ENCODE results near the gene SHROOM3. TPM values are rescaled to one million over a fixed set of nuclear protein-coding genes. Genes with fewer than 3 reads are reported as not detected.

Gene SHROOM3
- total and polyA plus RNA-seq, 4 donors, result 4.7 to 25.8 (median 8.7) TPM

DNA sequence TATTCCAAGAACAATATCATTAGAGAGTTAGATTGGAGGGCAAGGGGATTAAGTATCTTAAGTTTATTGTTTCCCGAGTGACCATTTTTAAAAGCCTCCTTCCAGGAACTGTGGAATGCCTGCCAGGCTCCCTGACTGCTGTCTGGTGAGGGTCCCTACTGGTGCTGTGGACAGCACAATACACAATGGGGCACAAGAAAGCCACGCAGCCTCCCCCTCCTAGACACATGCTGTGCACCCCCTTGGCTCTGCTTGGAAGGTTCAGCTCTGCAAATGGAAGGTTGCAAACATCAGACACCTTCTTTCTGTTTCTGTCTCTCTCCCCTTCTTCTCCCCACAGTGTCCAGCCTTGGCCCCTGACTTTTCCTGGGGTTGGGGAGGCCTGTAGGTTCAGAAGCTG, 153.2 kb downstream of the SHROOM3 start:
- H3K36me3 ChIP-seq (ENCODE audit: control insufficient read depth in 4 of 4, insufficient read depth in 3 of 4, low read depth in 1 of 4, low read length in 3 of 4), result no peaks in the 10 kb centered on the region
- no peak for DNase-seq (ENCODE audit: low spot score)
- no peak overlapping the region for H3K4me3 ChIP-seq (ENCODE audit: low read depth in 1 of 3, low read length in 3 of 3)
- no peaks in the 10 kb centered on the region for H3K9me3 ChIP-seq (ENCODE audit: control insufficient read depth in 4 of 4, low read length in 3 of 4)
- no peak overlapping the region for H3K27ac ChIP-seq (ENCODE audit: low read depth in 1 of 2, low read length in 2 of 2)
- no peaks in the 10 kb centered on the region for H3K27me3 ChIP-seq (ENCODE audit: control insufficient read depth in 4 of 4, insufficient read depth in 4 of 4, low read length in 3 of 4)
- TF ChIP-seq FOXA1 (IDR thresholded peaks at IDR 0.05), result no peak
- no peak for TF ChIP-seq HNF4G (IDR thresholded peaks at IDR 0.05)
- TF ChIP-seq, protein P1, sequence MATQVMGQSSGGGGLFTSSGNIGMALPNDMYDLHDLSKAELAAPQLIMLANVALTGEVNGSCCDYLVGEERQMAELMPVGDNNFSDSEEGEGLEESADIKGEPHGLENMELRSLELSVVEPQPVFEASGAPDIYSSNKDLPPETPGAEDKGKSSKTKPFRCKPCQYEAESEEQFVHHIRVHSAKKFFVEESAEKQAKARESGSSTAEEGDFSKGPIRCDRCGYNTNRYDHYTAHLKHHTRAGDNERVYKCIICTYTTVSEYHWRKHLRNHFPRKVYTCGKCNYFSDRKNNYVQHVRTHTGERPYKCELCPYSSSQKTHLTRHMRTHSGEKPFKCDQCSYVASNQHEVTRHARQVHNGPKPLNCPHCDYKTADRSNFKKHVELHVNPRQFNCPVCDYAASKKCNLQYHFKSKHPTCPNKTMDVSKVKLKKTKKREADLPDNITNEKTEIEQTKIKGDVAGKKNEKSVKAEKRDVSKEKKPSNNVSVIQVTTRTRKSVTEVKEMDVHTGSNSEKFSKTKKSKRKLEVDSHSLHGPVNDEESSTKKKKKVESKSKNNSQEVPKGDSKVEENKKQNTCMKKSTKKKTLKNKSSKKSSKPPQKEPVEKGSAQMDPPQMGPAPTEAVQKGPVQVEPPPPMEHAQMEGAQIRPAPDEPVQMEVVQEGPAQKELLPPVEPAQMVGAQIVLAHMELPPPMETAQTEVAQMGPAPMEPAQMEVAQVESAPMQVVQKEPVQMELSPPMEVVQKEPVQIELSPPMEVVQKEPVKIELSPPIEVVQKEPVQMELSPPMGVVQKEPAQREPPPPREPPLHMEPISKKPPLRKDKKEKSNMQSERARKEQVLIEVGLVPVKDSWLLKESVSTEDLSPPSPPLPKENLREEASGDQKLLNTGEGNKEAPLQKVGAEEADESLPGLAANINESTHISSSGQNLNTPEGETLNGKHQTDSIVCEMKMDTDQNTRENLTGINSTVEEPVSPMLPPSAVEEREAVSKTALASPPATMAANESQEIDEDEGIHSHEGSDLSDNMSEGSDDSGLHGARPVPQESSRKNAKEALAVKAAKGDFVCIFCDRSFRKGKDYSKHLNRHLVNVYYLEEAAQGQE (IDR thresholded peaks at IDR 0.05), result no peak
- TF ChIP-seq EGR1 (IDR thresholded peaks at IDR 0.05; ENCODE audit: low read depth in 2 of 2), result no peak
- TF ChIP-seq, protein P2, sequence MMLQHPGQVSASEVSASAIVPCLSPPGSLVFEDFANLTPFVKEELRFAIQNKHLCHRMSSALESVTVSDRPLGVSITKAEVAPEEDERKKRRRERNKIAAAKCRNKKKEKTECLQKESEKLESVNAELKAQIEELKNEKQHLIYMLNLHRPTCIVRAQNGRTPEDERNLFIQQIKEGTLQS (IDR thresholded peaks at IDR 0.05), result no peak
- no peak for TF ChIP-seq NR2F2 (IDR thresholded peaks at IDR 0.05)
- TF ChIP-seq JUND (IDR thresholded peaks at IDR 0.05), result no peak
- TF ChIP-seq, protein P3, sequence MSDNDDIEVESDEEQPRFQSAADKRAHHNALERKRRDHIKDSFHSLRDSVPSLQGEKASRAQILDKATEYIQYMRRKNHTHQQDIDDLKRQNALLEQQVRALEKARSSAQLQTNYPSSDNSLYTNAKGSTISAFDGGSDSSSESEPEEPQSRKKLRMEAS (IDR thresholded peaks at IDR 0.05), result no peak
- no peak for TF ChIP-seq HNF4A (conservative IDR thresholded peaks at IDR 0.05)
- H3K9ac ChIP-seq (ENCODE audit: low read depth in 1 of 2, low read length in 2 of 2), result no peak overlapping the region
- WGBS, result 79% methylated on average over 2 of the region's 2 CpGs
- peaks cover 0 to 21% (median 1%) of the 10 kb centered on the region in 4 donors for H3K4me1 ChIP-seq (ENCODE audit: control insufficient read depth in 4 of 4, insufficient read depth in 4 of 4, low read length in 3 of 4)

DNA sequence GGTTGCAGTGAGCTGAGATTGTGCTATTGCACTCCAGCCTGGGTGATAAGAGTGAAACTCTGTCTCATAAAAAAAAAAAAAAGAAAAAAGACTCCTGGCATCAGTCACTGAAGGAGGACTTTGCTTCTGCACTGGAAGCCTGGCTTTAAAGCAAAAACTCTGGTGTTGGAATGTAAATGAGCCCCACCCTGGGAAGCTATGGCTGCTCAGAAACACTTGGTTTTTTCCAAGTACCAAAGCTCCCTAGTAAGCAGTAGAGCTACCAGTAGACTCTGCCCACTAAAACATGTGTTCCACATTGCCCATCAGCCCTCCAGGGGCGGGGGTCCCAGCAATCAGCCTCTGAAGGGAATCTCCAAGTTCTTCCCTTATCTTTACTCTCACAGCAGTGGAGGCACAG, 154.4 kb downstream of the SHROOM3 start:
- DNase-seq (ENCODE audit: low spot score), result no peak
- no peaks in the 10 kb centered on the region for H3K9me3 ChIP-seq (ENCODE audit: control insufficient read depth in 4 of 4, low read length in 3 of 4)
- H3K4me1 ChIP-seq (ENCODE audit: control insufficient read depth in 4 of 4, insufficient read depth in 4 of 4, low read length in 3 of 4), result peaks cover 0 to 18% (median 1%) of the 10 kb centered on the region in 4 donors
- peak overlapping the region in 1 of 2 donors; percentile 20 for H3K9ac ChIP-seq (ENCODE audit: low read depth in 1 of 2, low read length in 2 of 2)
- H3K36me3 ChIP-seq (ENCODE audit: control insufficient read depth in 4 of 4, insufficient read depth in 3 of 4, low read depth in 1 of 4, low read length in 3 of 4), result no peaks in the 10 kb centered on the region
- no peaks in the 10 kb centered on the region for H3K27me3 ChIP-seq (ENCODE audit: control insufficient read depth in 4 of 4, insufficient read depth in 4 of 4, low read length in 3 of 4)
- TF ChIP-seq, protein P3 (IDR thresholded peaks at IDR 0.05), result no peak
- TF ChIP-seq JUND (IDR thresholded peaks at IDR 0.05) (no peak), FOXA2 (IDR thresholded peaks at IDR 0.05) (no peak), RAD21 (IDR thresholded peaks at IDR 0.05) (no peak), SP1 (IDR thresholded peaks at IDR 0.05) (no peak), TAF1 (conservative IDR thresholded peaks at IDR 0.05) (no peak), YY1 (IDR thresholded peaks at IDR 0.05) (no peak), RXRA (IDR thresholded peaks at IDR 0.05) (no peak), HNF4G (IDR thresholded peaks at IDR 0.05) (no peak), GABPA (IDR thresholded peaks at IDR 0.05 in 1 of 2, conservative IDR thresholded peaks at IDR 0.05 in 1 of 2) (no peak)
- TF ChIP-seq, protein P4, sequence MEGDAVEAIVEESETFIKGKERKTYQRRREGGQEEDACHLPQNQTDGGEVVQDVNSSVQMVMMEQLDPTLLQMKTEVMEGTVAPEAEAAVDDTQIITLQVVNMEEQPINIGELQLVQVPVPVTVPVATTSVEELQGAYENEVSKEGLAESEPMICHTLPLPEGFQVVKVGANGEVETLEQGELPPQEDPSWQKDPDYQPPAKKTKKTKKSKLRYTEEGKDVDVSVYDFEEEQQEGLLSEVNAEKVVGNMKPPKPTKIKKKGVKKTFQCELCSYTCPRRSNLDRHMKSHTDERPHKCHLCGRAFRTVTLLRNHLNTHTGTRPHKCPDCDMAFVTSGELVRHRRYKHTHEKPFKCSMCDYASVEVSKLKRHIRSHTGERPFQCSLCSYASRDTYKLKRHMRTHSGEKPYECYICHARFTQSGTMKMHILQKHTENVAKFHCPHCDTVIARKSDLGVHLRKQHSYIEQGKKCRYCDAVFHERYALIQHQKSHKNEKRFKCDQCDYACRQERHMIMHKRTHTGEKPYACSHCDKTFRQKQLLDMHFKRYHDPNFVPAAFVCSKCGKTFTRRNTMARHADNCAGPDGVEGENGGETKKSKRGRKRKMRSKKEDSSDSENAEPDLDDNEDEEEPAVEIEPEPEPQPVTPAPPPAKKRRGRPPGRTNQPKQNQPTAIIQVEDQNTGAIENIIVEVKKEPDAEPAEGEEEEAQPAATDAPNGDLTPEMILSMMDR (IDR thresholded peaks at IDR 0.05; ENCODE audit: low read depth, low read length, missing input control), result no peak
- TF ChIP-seq, protein P1 (IDR thresholded peaks at IDR 0.05), result no peak
- TF ChIP-seq, protein P5, sequence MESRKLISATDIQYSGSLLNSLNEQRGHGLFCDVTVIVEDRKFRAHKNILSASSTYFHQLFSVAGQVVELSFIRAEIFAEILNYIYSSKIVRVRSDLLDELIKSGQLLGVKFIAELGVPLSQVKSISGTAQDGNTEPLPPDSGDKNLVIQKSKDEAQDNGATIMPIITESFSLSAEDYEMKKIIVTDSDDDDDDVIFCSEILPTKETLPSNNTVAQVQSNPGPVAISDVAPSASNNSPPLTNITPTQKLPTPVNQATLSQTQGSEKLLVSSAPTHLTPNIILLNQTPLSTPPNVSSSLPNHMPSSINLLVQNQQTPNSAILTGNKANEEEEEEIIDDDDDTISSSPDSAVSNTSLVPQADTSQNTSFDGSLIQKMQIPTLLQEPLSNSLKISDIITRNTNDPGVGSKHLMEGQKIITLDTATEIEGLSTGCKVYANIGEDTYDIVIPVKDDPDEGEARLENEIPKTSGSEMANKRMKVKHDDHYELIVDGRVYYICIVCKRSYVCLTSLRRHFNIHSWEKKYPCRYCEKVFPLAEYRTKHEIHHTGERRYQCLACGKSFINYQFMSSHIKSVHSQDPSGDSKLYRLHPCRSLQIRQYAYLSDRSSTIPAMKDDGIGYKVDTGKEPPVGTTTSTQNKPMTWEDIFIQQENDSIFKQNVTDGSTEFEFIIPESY (IDR thresholded peaks at IDR 0.05), result no peak
- 76% methylated on average over 1 of the region's 1 CpG for WGBS
- no peak overlapping the region for H3K4me3 ChIP-seq (ENCODE audit: low read depth in 1 of 3, low read length in 3 of 3)
- peak overlapping the region in 1 of 2 donors; percentile 14 for H3K27ac ChIP-seq (ENCODE audit: low read depth in 1 of 2, low read length in 2 of 2)

Data from liver (tissue), 9 donors.